T-helper 1 cell treated with Interleukin-12 subunit alpha and Interleukin-12 subunit beta and Interleukin-4 antibody, amounts not matched to agents 30 ng/mL and 1 ng/mL, for 36 hours (primary cell): ENCODE data around the gene SLC10A7. TPM values are rescaled to one million over a fixed set of nuclear protein-coding genes. Genes with fewer than 3 reads are reported as not detected.
"Not testable (repeated sequence)": the region's sequence is repeated elsewhere in the genome, so short reads cannot be mapped to it uniquely, and the experiment has no call there.

Experiments used
- intact Hi-C: fragments of 100-400 bp; cut with micrococcal nuclease; formaldehyde crosslinking; loops from one replicate; pipeline ENCODE4 v1.15.1; 2024
- total RNA-seq: library from RNA; stranded (reverse); gene quantifications from 2 replicates; pipeline ENCODE4 v1.2.3, GENCODE V29; 2022

SLC10A7 gene
- total RNA-seq, 1 donor from 2014 or later = 26.9 TPM

DNA sequence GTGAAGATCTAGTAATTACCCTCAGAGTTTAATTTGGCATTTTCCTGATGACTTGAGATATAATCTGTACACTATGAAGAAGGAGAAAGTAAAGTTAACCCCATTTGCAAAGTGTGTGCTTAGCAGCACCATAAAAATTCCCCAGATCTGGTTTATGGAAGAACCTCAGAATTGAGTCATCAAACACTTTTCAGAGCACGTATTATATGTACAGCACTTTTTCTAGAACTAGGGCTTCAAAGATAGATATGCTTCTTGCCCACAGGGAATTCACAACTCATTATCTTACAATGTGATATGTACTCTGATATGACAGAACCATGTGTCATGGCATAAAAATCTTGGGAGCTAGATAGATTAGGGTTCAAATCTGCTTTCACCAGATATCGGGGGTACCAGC, 150.9 kb downstream of the SLC10A7 start:
- intact Hi-C loops = no loop called here

- intact Hi-C loops = no loop called here
Observed at GRCh38 chr4:146369446-146369845, 152.3 kb downstream of the SLC10A7 start.

- intact Hi-C loops = no loop called here
Observed at GRCh38 chr4:146368209-146368608, 153.5 kb downstream of the SLC10A7 start.

DNA sequence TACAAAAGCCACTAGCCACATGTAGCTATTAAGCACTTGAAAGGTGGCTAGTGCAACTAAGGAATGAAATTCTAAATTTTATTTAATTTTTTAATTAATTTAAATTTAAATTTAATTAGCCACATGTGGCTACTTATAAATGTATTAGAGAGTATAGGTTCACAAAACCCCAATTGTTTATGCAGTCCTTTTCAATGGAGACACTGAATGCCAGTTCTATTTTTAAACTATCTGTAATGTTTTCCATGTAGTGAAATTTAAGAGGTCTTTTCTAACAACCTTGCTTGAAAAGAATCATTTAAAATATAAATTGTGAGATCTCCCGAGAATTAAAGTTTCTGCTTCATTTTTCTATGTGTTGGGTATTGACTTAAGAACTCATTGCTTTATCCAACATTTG, 154.4 kb downstream of the SLC10A7 start:
- intact Hi-C loops = no loop called here

DNA sequence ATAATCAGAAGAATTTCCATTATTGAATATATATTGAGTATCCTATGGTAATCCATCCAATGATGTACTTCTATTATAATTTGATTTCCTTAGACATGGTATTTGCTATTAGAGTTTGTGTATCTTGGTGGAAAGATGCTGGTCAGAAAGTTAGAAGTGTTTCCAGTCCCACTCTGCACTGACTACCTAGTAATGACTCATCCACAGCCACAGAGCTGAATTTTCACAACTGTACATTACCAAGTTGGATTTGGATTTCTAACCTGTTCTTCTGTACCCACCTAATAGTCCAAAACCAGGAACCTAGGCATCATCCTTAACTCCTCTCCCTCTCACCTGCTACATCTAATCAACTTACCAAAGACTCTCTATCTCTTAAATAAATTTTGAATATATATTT, 162.0 kb downstream of the SLC10A7 start:
- intact Hi-C loops = no loop called here

DNA sequence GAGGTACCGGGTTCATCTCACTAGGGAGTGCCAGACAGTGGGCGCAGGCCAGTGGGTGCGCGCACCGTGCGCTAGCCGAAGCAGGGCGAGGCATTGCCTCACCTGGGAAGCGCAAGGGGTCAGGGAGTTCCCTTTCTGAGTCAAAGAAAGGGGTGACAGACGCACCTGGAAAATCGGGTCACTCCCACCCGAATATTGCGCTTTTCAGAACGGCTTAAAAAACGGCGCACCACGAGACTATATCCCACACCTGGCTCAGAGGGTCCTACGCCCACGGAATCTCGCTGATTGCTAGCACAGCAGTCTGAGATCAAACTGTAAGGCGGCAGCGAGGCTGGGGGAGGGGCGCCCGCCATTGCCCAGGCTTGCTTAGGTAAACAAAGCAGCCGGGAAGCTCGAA, 171.6 kb downstream of the SLC10A7 start:
- intact Hi-C loops = not testable (repeated sequence)

- intact Hi-C loops = loop anchor here (10.0 kb wide), 1 partner anchor 485 kb away; no protein-coding TSS in a partner anchor
Observed at GRCh38 chr4:146349306-146349705, 172.4 kb downstream of the SLC10A7 start.

- intact Hi-C loops = loop anchor here (10.0 kb wide), 1 partner anchor 487 kb away; no protein-coding TSS in a partner anchor
Observed at GRCh38 chr4:146347822-146348221, 173.9 kb downstream of the SLC10A7 start.

DNA sequence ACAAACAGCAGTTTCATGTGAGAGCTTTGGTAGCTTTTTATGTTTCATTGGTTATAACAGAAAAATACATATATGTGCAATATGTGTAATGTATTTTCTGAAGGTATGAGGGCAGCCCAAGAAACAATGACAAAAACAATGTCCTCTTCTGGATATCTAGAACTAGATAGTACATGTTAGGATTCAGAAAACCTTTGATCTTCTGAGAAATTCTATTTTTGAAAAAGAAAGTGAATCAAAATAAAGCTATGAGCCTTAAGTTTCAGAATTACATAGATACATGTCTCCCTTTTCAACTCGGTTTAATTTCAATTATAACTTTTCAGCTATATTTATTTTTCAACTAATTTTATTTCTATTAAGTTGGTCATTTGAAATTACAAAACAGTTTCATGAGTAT, 175.5 kb downstream of the SLC10A7 start:
- intact Hi-C loops = loop anchor here (10.0 kb wide), 1 partner anchor 489 kb away; no protein-coding TSS in a partner anchor

DNA sequence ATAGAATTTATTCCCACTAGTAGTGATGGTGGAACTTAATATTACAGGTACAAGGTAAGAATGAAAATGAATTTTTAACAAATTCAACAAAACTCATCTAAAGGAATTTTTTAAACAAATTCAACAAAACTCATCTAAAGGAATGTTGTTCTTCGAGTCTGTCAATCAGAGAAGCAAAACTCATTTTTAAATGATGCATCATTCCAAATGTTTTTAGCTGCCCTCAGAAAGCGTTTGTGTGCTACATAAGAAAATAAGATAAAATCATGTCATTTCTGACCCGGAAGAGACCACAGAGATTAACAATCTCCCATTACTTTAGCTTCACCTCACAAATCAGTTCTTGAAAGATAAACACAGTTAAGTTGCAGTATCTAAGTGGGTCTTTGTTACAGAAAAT, 178.0 kb downstream of the SLC10A7 start:
- intact Hi-C loops = loop anchor here (1.0 to 10.0 kb wide), 7 partner anchors 101 to 674 kb away; partner anchors contain the start of gene SLC10A7

DNA sequence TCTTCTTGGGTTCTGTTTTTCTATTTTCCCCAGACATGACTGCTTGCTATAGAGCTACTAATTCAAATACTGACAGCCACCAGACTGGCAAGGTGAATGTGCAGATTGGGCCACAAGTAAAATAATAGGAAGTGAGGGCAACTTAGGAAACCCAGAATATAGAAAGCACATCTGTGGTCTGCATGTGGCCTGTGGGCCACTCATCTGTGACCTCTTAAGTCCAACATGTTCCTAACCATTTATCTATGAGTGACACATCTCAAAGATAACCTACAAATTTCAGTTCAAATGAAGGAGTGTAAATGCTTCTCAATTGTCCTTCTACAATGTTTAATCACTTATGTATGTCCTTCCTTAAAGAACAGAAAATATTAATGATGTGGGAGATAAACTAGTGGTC, 178.5 kb downstream of the SLC10A7 start:
- intact Hi-C loops = loop anchor here (1.0 to 10.0 kb wide), 7 partner anchors 100 to 674 kb away; partner anchors contain the start of gene SLC10A7

GRCh38 chr4:146342600-146343192, 179.0 kb downstream of the SLC10A7 start:
- intact Hi-C loops = loop anchor here (1.0 to 10.0 kb wide), 10 partner anchors 9 to 755 kb away; partner anchors contain the start of gene SLC10A7

- intact Hi-C loops = loop anchor here (5.0 to 10.0 kb wide), 4 partner anchors 243 to 677 kb away; no protein-coding TSS in a partner anchor
Observed at GRCh38 chr4:146340798-146341197, 180.9 kb downstream of the SLC10A7 start.

GRCh38 chr4:146338512-146338911, 183.2 kb downstream of the SLC10A7 start:
- intact Hi-C loops = loop anchor here (10.0 kb wide), 1 partner anchor 1256 kb away; no protein-coding TSS in a partner anchor

GRCh38 chr4:146336410-146336807, 185.3 kb downstream of the SLC10A7 start:
- intact Hi-C loops = loop anchor here (10.0 kb wide), 1 partner anchor 1258 kb away; no protein-coding TSS in a partner anchor

GRCh38 chr4:146335763-146336409, 185.9 kb downstream of the SLC10A7 start:
- intact Hi-C loops = loop anchor here (10.0 kb wide), 1 partner anchor 1259 kb away; no protein-coding TSS in a partner anchor

GRCh38 chr4:146334862-146335449, 186.8 kb downstream of the SLC10A7 start:
- intact Hi-C loops = loop anchor here (5.0 to 10.0 kb wide), 2 partner anchors 158 to 1260 kb away; partner anchors contain the start of gene LSM6

DNA sequence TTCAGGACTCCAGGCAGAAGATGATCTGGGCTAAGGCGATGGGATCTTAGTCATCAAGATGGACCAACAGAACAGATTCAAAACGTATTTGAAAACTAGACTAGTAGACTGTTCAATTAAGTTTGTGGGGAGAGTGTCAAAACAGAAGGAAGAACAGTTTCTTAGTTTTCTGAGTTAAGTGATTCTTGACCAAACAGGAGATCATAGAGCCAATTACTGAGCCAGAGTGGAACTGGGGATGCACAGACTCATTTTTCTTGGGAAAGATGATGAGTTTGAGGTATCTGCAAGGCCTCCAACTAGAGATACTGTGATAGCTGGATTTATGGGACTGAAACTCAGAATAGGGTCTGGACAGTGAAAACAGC, 187.9 kb downstream of the SLC10A7 start:
- intact Hi-C loops = loop anchor here (1.0 to 10.0 kb wide), 5 partner anchors 8 to 1261 kb away; partner anchors contain the start of gene LSM6

GRCh38 chr4:146333187-146333894, 188.4 kb downstream of the SLC10A7 start:
- intact Hi-C loops = loop anchor here (1.0 to 10.0 kb wide), 5 partner anchors 9 to 1261 kb away; partner anchors contain the start of gene LSM6

GRCh38 chr4:146330392-146330791, 191.3 kb downstream of the SLC10A7 start:
- intact Hi-C loops = loop anchor here (5.0 to 10.0 kb wide), 2 partner anchors 153 to 1264 kb away; partner anchors contain the start of gene LSM6
